ENCODE measurements around the gene BCKDHB.
A peak's percentile ranks its signal among the peaks of the same experiment; 100 is the strongest.
"Not testable (repeated sequence)": the region's sequence is repeated elsewhere in the genome, so short reads cannot be mapped to it uniquely, and the experiment has no call there.

Gene BCKDHB

DNA sequence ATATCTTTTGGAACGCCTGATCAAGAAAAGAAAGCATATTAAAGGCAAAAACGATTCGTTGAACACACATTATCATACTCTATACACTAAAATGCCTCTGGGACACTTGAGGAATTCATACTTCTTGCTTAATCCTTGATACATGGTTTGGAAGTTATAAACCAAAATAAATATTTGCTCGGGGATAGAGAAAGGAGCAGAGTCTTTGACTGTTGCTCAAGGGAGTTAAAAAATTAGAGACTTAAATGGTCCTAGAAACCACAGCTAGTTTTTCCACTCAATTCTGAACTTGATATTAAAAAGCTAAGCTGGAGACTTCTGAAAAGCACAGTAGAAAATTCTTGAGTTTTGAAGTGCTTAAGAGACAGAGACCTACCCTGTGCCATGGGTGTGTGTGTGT lies 98.9 kb downstream of the BCKDHB start:
- H3K27ac ChIP-seq = no peak overlapping the region
- TF ChIP-seq ZFX (IDR thresholded peaks at IDR 0.05) = no peak
- TF ChIP-seq, protein P1, sequence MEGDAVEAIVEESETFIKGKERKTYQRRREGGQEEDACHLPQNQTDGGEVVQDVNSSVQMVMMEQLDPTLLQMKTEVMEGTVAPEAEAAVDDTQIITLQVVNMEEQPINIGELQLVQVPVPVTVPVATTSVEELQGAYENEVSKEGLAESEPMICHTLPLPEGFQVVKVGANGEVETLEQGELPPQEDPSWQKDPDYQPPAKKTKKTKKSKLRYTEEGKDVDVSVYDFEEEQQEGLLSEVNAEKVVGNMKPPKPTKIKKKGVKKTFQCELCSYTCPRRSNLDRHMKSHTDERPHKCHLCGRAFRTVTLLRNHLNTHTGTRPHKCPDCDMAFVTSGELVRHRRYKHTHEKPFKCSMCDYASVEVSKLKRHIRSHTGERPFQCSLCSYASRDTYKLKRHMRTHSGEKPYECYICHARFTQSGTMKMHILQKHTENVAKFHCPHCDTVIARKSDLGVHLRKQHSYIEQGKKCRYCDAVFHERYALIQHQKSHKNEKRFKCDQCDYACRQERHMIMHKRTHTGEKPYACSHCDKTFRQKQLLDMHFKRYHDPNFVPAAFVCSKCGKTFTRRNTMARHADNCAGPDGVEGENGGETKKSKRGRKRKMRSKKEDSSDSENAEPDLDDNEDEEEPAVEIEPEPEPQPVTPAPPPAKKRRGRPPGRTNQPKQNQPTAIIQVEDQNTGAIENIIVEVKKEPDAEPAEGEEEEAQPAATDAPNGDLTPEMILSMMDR (conservative IDR thresholded peaks at IDR 0.05) = no peak

DNA sequence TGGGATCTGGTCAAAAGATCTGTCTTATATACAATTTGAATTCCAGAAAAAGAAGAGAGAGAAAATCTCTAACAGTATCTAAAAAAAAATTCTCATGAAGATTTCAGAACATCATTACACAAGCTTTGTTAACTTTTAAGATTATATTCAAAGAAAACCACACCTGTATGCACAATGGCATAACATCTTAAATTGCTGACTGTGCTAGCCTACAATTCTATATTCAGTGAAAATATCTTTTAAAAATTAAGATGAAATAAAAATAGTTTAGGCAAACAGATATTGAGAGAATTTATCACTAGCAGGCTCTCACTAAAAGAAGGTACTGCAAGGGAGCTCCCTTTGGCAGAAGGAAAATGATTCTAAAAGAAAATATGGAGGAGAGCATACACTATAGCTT lies 100.3 kb downstream of the BCKDHB start:
- no peak for TF ChIP-seq ZFX (IDR thresholded peaks at IDR 0.05)
- TF ChIP-seq, protein P1 (conservative IDR thresholded peaks at IDR 0.05) = no peak
- no peak overlapping the region for H3K27ac ChIP-seq

DNA sequence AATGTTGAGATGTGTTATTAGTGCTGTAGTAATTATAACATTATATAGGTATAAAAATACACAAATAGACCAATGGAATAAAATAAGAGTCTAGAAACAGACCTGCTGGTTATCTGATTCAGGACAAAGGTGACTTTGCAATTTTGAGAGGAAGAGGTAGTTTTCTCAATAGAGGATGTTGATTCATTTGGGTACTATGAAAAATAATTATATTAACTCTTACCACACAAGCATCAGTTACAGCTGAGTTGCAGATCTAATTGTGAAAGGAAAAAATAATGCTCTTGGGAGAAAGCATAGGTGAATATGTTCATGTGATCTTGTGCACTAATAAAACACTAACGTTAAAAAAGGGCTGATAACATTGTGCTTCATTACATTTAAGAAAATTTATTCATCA lies 103.0 kb downstream of the BCKDHB start:
- H3K27ac ChIP-seq = no peak overlapping the region
- TF ChIP-seq ZFX (IDR thresholded peaks at IDR 0.05) = no peak
- TF ChIP-seq, protein P1 (conservative IDR thresholded peaks at IDR 0.05) = no peak

DNA sequence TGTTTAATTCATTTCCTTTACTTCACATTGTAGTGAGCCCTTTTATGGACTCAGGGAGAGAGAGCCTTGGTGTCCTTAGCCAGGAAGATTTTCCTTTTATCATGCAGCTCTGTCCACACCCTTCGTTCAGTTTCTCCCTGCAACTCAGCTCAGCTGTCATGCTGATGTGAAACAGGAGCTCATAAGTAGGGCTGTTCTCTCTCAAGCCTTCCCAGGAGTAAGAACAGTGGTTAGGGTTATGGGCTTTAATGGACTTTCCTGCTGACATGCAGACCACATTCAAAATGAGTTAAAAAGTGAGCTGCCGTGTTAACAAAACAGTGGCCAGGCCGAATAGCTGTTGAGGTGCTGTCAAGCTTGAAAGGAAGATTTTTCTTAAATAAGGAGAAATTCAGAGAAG lies 104.1 kb downstream of the BCKDHB start:
- no peak for TF ChIP-seq ZFX (IDR thresholded peaks at IDR 0.05)
- TF ChIP-seq, protein P1 (conservative IDR thresholded peaks at IDR 0.05) = no peak
- H3K27ac ChIP-seq = no peak overlapping the region

DNA sequence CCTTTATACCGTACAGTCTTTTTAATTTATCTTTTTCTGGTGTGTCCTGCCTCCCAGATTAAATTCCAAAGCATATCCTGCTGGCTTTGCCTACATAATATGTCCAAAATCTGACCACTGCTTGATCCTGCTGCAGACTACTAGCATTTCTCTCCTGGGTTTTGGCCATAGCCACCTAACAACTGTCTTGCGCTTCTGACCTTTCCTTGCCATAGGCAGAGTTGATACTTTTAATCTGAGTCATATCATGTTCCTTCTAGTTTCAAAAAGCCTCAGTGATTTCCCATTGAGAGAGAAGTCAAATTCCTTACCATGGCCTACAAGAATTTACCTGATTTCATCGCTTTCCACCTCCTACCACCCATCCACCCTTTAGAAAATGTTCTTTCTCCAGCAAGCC lies 104.8 kb downstream of the BCKDHB start:
- no peak for TF ChIP-seq ZFX (IDR thresholded peaks at IDR 0.05)
- TF ChIP-seq, protein P1 (conservative IDR thresholded peaks at IDR 0.05) = no peak

DNA sequence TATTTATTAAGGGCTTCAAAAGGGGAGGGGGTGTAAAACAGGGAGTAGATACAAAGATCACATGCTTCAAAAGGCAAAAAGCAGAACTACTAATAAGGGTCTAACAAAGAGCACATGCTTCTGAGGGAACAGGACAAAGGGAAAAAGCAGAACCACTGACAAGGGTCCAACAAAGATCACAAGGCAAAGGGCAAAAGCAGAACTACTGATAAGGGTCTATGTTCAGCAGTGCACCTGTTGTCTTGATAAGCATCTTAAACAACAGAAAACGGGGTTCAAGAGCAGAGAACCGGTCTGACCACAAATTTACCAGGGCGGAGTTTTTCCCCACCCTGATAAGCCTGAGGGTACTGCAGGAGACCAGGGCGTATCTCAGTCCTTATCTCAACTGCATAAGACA lies 105.4 kb downstream of the BCKDHB start:
- not testable (repeated sequence) for H3K27ac ChIP-seq

More for the DNA sequence above, 104.8 kb downstream of the BCKDHB start:
- H3K27ac ChIP-seq = no peak overlapping the region

DNA sequence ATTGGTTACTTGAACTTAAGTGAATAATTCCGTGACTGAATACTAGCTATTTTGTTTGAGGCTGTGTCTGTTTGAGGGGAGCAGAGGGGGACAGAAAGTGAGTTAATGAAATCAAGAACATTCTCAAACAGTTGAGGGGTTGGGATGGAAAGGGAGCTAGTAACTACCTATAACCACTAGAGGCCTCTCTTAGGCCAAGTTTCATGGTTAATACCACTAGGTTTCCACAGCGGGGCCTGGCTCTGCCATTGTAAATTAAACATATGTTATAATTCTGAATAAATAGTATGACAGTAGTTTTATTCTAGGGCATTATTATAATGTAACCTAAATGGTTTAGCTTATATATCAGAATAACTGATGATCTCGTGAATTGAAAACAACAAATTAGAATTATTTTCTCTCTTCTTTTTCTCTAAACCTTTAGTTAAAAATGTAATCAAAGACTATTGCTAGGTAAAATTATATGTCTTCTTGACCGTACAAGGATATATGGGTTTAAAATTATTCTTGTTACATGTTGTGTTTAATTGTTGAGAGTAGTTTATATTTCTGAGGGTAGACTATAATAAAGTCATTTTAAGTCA lies 108.1 kb downstream of the BCKDHB start:
- no peak for TF ChIP-seq ZFX (IDR thresholded peaks at IDR 0.05)
- TF ChIP-seq, protein P1 (conservative IDR thresholded peaks at IDR 0.05) = peak; percentile 83
- H3K27ac ChIP-seq = no peak overlapping the region

DNA sequence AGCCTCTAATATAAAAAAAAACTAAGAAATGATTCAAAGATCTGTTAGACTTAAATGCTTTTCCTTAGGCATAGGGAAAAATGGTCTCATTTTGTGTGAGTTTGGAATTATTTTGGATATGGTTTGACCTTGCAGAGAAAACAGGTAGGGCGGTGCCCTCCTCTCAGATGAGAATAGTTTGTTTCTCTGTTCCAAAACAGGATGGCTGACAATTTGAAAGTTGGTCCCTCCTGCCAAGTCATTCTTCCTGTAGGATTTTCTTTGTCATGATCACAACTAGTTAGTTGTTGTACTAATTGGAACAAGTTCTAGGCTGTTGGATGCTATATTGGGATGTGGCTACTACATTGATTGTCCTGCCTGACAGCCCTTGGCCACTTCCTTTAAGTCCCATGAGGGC lies 108.6 kb downstream of the BCKDHB start:
- no peak overlapping the region for H3K27ac ChIP-seq
- no peak for TF ChIP-seq ZFX (IDR thresholded peaks at IDR 0.05)
- TF ChIP-seq, protein P1 (conservative IDR thresholded peaks at IDR 0.05) = no peak
